ENCODE results near the gene SMAD2.

The SMAD2 gene

DNA sequence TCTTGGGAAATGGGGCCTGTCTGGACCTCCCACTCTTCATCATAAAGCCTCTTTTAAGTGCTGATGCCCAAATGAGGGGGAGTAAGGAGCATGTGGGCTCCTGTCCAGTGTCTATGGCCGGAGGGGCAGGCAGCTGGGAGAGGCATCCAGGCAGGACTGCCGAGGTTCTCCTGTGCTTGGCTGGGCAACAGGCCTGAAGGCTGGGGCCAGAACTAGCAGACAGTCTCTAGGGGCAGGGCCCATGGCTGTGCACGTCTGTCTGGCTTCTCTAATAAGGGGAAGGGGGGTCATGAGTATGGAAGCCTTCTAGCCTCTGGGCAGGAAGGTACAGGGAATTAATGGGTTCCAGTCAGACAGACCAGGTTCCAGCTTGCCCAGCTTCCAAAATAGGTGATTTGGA is 128.6 kb downstream of the SMAD2 start:
- DNase-seq (ENCODE audit: low spot score) (no peak), ATAC-seq (ENCODE audit: low read depth) (no peak)
- Histone ChIP-seq H3K4me1 (ENCODE audit: insufficient read depth, poor library complexity, severe bottlenecking) (no peaks in the 10 kb centered on the region), H3K9me3 (ENCODE audit: severe bottlenecking) (no peaks in the 10 kb centered on the region), H3K4me3 (ENCODE audit: severe bottlenecking) (no peak overlapping the region), H3K27me3 (ENCODE audit: insufficient read depth, poor library complexity, severe bottlenecking) (no peaks in the 10 kb centered on the region), H3K27ac (ENCODE audit: poor library complexity, severe bottlenecking) (no peak overlapping the region), H3K36me3 (ENCODE audit: low read depth) (no peaks in the 10 kb centered on the region)
- TF ChIP-seq, protein P1, sequence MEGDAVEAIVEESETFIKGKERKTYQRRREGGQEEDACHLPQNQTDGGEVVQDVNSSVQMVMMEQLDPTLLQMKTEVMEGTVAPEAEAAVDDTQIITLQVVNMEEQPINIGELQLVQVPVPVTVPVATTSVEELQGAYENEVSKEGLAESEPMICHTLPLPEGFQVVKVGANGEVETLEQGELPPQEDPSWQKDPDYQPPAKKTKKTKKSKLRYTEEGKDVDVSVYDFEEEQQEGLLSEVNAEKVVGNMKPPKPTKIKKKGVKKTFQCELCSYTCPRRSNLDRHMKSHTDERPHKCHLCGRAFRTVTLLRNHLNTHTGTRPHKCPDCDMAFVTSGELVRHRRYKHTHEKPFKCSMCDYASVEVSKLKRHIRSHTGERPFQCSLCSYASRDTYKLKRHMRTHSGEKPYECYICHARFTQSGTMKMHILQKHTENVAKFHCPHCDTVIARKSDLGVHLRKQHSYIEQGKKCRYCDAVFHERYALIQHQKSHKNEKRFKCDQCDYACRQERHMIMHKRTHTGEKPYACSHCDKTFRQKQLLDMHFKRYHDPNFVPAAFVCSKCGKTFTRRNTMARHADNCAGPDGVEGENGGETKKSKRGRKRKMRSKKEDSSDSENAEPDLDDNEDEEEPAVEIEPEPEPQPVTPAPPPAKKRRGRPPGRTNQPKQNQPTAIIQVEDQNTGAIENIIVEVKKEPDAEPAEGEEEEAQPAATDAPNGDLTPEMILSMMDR (IDR thresholded peaks at IDR 0.05; ENCODE audit: poor library complexity, severe bottlenecking) = no peak

- H3K27ac ChIP-seq (ENCODE audit: poor library complexity, severe bottlenecking) = no peak overlapping the region
- H3K9me3 ChIP-seq (ENCODE audit: severe bottlenecking) = no peaks in the 10 kb centered on the region
- no peaks in the 10 kb centered on the region for H3K4me1 ChIP-seq (ENCODE audit: insufficient read depth, poor library complexity, severe bottlenecking)
- no peaks in the 10 kb centered on the region for H3K36me3 ChIP-seq (ENCODE audit: low read depth)
- TF ChIP-seq, protein P1 (IDR thresholded peaks at IDR 0.05; ENCODE audit: poor library complexity, severe bottlenecking) = no peak
- H3K27me3 ChIP-seq (ENCODE audit: insufficient read depth, poor library complexity, severe bottlenecking) = no peaks in the 10 kb centered on the region
- no peak overlapping the region for H3K4me3 ChIP-seq (ENCODE audit: severe bottlenecking)
- DNase-seq (ENCODE audit: low spot score) (no peak), ATAC-seq (ENCODE audit: low read depth) (no peak)
These were observed 129.7 kb downstream of the SMAD2 start for GRCh38 chr18:47800756-47801155.

GRCh38 chr18:47800248-47800647 is 130.2 kb downstream of the SMAD2 start:
- Histone ChIP-seq H3K36me3 (ENCODE audit: low read depth) (no peaks in the 10 kb centered on the region), H3K4me3 (ENCODE audit: severe bottlenecking) (no peak overlapping the region), H3K9me3 (ENCODE audit: severe bottlenecking) (no peaks in the 10 kb centered on the region), H3K27ac (ENCODE audit: poor library complexity, severe bottlenecking) (no peak overlapping the region), H3K27me3 (ENCODE audit: insufficient read depth, poor library complexity, severe bottlenecking) (no peaks in the 10 kb centered on the region), H3K4me1 (ENCODE audit: insufficient read depth, poor library complexity, severe bottlenecking) (no peaks in the 10 kb centered on the region)
- DNase-seq (ENCODE audit: low spot score) = no peak
- TF ChIP-seq, protein P1 (IDR thresholded peaks at IDR 0.05; ENCODE audit: poor library complexity, severe bottlenecking) = no peak
- ATAC-seq (ENCODE audit: low read depth) = no peak

GRCh38 chr18:47799376-47799775 is 131.1 kb downstream of the SMAD2 start:
- TF ChIP-seq, protein P1 (IDR thresholded peaks at IDR 0.05; ENCODE audit: poor library complexity, severe bottlenecking) = no peak
- H3K4me3 ChIP-seq (ENCODE audit: severe bottlenecking) = no peak overlapping the region
- no peaks in the 10 kb centered on the region for H3K4me1 ChIP-seq (ENCODE audit: insufficient read depth, poor library complexity, severe bottlenecking)
- no peaks in the 10 kb centered on the region for H3K27me3 ChIP-seq (ENCODE audit: insufficient read depth, poor library complexity, severe bottlenecking)
- no peak overlapping the region for H3K27ac ChIP-seq (ENCODE audit: poor library complexity, severe bottlenecking)
- H3K9me3 ChIP-seq (ENCODE audit: severe bottlenecking) = no peaks in the 10 kb centered on the region
- ATAC-seq (ENCODE audit: low read depth) = no peak
- H3K36me3 ChIP-seq (ENCODE audit: low read depth) = no peaks in the 10 kb centered on the region
- DNase-seq (ENCODE audit: low spot score) = no peak

DNA sequence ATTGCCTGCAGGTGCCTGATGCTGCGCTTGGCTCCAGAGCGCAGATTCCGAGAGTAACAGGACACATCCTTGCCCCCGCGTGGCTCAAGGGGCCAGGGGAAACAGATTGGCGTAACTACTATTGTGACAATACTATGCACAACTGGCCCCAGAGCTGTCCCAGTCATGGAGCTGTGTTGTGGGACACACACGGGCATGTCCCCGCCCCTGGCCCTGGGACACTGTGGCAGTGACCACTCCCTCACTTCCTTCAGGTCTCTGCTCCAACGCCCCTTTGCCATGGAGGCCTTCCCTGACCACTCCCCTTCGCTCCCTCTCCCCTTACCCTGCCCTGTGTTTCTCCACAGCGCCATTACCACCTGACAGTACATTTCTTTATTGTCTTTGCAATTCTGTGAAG is 132.1 kb downstream of the SMAD2 start:
- Histone ChIP-seq H3K27me3 (ENCODE audit: insufficient read depth, poor library complexity, severe bottlenecking) (no peaks in the 10 kb centered on the region), H3K4me1 (ENCODE audit: insufficient read depth, poor library complexity, severe bottlenecking) (no peaks in the 10 kb centered on the region), H3K4me3 (ENCODE audit: severe bottlenecking) (no peak overlapping the region), H3K36me3 (ENCODE audit: low read depth) (no peaks in the 10 kb centered on the region), H3K9me3 (ENCODE audit: severe bottlenecking) (no peaks in the 10 kb centered on the region), H3K27ac (ENCODE audit: poor library complexity, severe bottlenecking) (no peak overlapping the region)
- ATAC-seq (ENCODE audit: low read depth) = no peak
- TF ChIP-seq, protein P1 (IDR thresholded peaks at IDR 0.05; ENCODE audit: poor library complexity, severe bottlenecking) = no peak
- no peak for DNase-seq (ENCODE audit: low spot score)
